ENCODE data around the gene LIMA1. TPM values are rescaled to one million over a fixed set of nuclear protein-coding genes. Genes with fewer than 3 reads are reported as not detected.

Gene LIMA1
- total RNA-seq, 4 donors from 2014 or later, result 151 to 259 (median 243) TPM

- WGBS, 2 donors (ENCODE audit: low coverage in 1 of 2), result 86 to 100% methylated on average over 3 to 8 of the region's 8 CpGs
- Histone ChIP-seq H3K9me3 (no peaks in the 10 kb centered on the region), H3K4me1 (no peaks in the 10 kb centered on the region), H3K27ac (no peak overlapping the region), H3K36me3 (peaks cover 0 to 9% (median 0%) of the 10 kb centered on the region in 4 donors), H3K27me3 (no peaks in the 10 kb centered on the region), H3K4me3 (no peak overlapping the region)
- in situ Hi-C loops (cut with MboI; ENCODE audit: low pct_ligation_motif_present in 1 of 4, low pct_unique_long_range_greater_than_20kb in 1 of 4, low sequenced_read_pairs in 3 of 4) (no loop called here), intact Hi-C loops (cut with DNase I; ENCODE audit: low total_unique reads) (no loop called here)
- TF ChIP-seq POLR2AphosphoS5 (IDR thresholded peaks at IDR 0.05) (no peak), CTCF (IDR thresholded peaks at IDR 0.05) (no peak), POLR2A (IDR thresholded peaks at IDR 0.05) (no peak), EP300 (IDR thresholded peaks at IDR 0.05; ENCODE audit: low read depth) (no peak)
- DNase-seq, result no peak
Measured at GRCh38 chr12:50142993-50143392, 140.3 kb downstream of the LIMA1 start.

- no peak for DNase-seq
- intact Hi-C loops (cut with DNase I; ENCODE audit: low total_unique reads) (no loop called here), in situ Hi-C loops (cut with MboI; ENCODE audit: low pct_ligation_motif_present in 1 of 4, low pct_unique_long_range_greater_than_20kb in 1 of 4, low sequenced_read_pairs in 3 of 4) (no loop called here)
- Histone ChIP-seq H3K9me3 (no peaks in the 10 kb centered on the region), H3K4me1 (peaks cover 0 to 10% (median 3%) of the 10 kb centered on the region in 4 donors), H3K4me3 (no peak overlapping the region), H3K27ac (no peak overlapping the region), H3K27me3 (no peaks in the 10 kb centered on the region), H3K36me3 (peaks cover 0 to 35% (median 14%) of the 10 kb centered on the region in 4 donors)
- TF ChIP-seq CTCF (IDR thresholded peaks at IDR 0.05) (peak; percentile 40 to 69 (median 41)), EP300 (IDR thresholded peaks at IDR 0.05; ENCODE audit: low read depth) (no peak), POLR2A (IDR thresholded peaks at IDR 0.05) (no peak), POLR2AphosphoS5 (IDR thresholded peaks at IDR 0.05) (no peak)
- 60 to 79% methylated on average over 2 of the region's 2 CpGs for WGBS, 2 donors (ENCODE audit: low coverage in 1 of 2)
Measured at GRCh38 chr12:50132505-50133135, 150.7 kb downstream of the LIMA1 start.

- Histone ChIP-seq H3K27me3 (no peaks in the 10 kb centered on the region), H3K4me1 (peaks cover 0 to 4% (median 0%) of the 10 kb centered on the region in 4 donors), H3K4me3 (no peak overlapping the region), H3K27ac (no peak overlapping the region), H3K36me3 (peaks cover 0 to 27% (median 12%) of the 10 kb centered on the region in 4 donors), H3K9me3 (no peaks in the 10 kb centered on the region)
- in situ Hi-C loops (cut with MboI; ENCODE audit: low pct_ligation_motif_present in 1 of 4, low pct_unique_long_range_greater_than_20kb in 1 of 4, low sequenced_read_pairs in 3 of 4), result no loop called here
- WGBS, 2 donors (ENCODE audit: low coverage in 1 of 2), result 79 to 89% methylated on average over 4 of the region's 4 CpGs
- DNase-seq, result no peak
- TF ChIP-seq EP300 (IDR thresholded peaks at IDR 0.05; ENCODE audit: low read depth), result no peak
- TF ChIP-seq POLR2AphosphoS5 (IDR thresholded peaks at IDR 0.05), result no peak
- TF ChIP-seq POLR2A (IDR thresholded peaks at IDR 0.05), result no peak
- TF ChIP-seq CTCF (IDR thresholded peaks at IDR 0.05), result no peak
- intact Hi-C loops (cut with DNase I; ENCODE audit: low total_unique reads), result no loop called here
Measured at GRCh38 chr12:50129290-50129689, 154.0 kb downstream of the LIMA1 start.

GRCh38 chr12:50127546-50127945, 155.8 kb downstream of the LIMA1 start:
- TF ChIP-seq POLR2A (IDR thresholded peaks at IDR 0.05) (no peak), CTCF (IDR thresholded peaks at IDR 0.05) (no peak), POLR2AphosphoS5 (IDR thresholded peaks at IDR 0.05) (no peak), EP300 (IDR thresholded peaks at IDR 0.05; ENCODE audit: low read depth) (no peak)
- Histone ChIP-seq H3K36me3 (peaks cover 0 to 17% (median 8%) of the 10 kb centered on the region in 4 donors), H3K4me1 (peaks cover 0 to 11% (median 0%) of the 10 kb centered on the region in 4 donors), H3K27ac (no peak overlapping the region), H3K27me3 (no peaks in the 10 kb centered on the region), H3K9me3 (no peaks in the 10 kb centered on the region), H3K4me3 (no peak overlapping the region)
- no peak for DNase-seq
- intact Hi-C loops (cut with DNase I; ENCODE audit: low total_unique reads), result no loop called here
- WGBS, 2 donors (ENCODE audit: low coverage in 1 of 2), result 87% methylated on average over 2 of the region's 2 CpGs; no CpG with 5 or more reads in 1 of the 2 donors
- in situ Hi-C loops (cut with MboI; ENCODE audit: low pct_ligation_motif_present in 1 of 4, low pct_unique_long_range_greater_than_20kb in 1 of 4, low sequenced_read_pairs in 3 of 4), result no loop called here

Small RNAs within 50 kb of the gene (small RNA-seq; reads per million reads assigned to genes)
- 0 to 0.18 (median 0) reads per million in 4 donors for gene MIR1293
- 0 reads per million in 4 donors for gene RNU6-1093P

Other genes with a start within 250 kb of the LIMA1 start
- gene ASIC1, start 225.9 kb downstream of the LIMA1 start, total RNA-seq, result 1 to 10 TPM in 1 of 4 donors, under 1 TPM in 3; 0.75 to 3.0 (median 0.81) TPM
- gene SMARCD1, start 198.2 kb downstream of the LIMA1 start, total RNA-seq, result 10 to 100 TPM; 23.7 to 52.4 (median 40.4) TPM
- gene GPD1, start 179.5 kb downstream of the LIMA1 start, total RNA-seq, result 10 to 100 TPM in 2 of 4 donors, 1 to 10 TPM in 1, not detected in 1; 9.2 to 22.1 (median 11.3) TPM
- gene COX14, start 171.3 kb downstream of the LIMA1 start, total RNA-seq, result 100 to 1,000 TPM in 1 of 4 donors, 10 to 100 TPM in 3; 22.1 to 107 (median 62.0) TPM
- 10 to 100 TPM; 17.5 to 32.5 (median 21.0) TPM for gene CERS5, start 116.2 kb downstream of the LIMA1 start, total RNA-seq
- not detected for gene FAM186A, start 113.1 kb upstream of the LIMA1 start, total RNA-seq
- gene LARP4, start 117.4 kb upstream of the LIMA1 start, total RNA-seq, result 10 to 100 TPM; 13.5 to 58.1 (median 39.6) TPM
- 100 to 1,000 TPM in 1 of 4 donors, 10 to 100 TPM in 3; 40.0 to 129 (median 57.9) TPM for gene DIP2B, start 221.5 kb upstream of the LIMA1 start, total RNA-seq

Measured in transverse colon (tissue), 4 donors.